ENCODE measurements around the gene CUL4A.

Gene CUL4A

DNA sequence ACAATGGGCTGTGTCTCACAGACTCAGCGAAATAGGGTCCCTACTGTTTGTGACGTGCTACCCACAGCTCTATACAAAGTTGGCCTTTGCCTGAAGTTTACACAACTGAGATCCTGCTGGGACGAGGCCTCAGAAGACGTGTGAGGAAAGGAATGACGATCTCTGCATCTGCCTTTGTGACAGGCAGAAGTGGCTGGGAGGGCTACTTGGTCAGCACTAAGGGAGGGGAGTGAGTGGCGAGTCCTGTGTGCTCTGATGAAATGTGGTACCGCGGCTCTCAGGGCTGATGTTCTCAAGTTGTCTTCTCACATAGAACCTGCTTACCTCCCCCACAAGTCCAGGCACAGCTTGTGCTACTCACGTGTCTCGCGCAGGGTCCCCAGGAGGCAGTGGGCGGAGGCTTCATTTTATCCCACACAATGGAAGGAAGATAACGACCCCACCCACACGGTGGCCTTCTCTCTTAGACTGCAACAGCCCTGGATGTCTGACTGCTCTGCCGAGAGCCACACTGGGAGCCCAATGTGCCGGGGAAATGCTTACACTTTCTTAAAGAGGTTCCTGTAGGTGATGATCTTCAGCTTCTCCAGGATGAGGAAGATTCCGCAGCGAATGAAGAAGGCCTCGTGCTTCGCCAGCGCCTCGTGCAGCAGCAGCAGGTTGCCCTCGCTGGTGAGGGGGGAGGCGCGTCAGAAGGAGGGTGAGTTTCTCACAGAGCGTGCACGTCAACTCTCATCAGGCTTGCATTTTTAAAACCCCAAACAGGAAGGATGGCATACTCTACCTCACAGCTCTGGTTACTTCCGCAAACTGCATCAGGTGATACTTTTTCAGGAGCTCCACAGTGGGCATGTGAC lies 29.8 kb upstream of the CUL4A start:
- DNase-seq, result no peak

DNA sequence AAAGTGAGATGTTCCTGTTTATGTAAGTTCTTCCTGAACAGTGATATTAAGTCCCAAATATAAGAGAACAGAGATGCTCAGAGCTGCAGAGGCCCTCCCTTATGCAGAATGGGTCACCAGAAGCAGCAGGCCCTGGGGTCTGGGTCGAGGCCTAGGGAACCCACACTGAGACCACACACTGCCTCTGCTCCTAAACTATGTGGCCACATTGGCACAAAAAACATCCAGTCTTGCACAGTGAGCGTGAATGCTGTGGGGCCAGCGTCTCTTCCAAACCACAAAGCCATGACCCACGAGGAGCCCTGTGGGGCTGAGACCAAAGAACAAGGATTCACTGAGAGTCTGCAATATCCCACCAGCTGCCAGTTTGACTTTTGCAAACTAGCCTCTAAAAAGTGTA lies 27.4 kb upstream of the CUL4A start:
- DNase-seq, result no peak

DNA sequence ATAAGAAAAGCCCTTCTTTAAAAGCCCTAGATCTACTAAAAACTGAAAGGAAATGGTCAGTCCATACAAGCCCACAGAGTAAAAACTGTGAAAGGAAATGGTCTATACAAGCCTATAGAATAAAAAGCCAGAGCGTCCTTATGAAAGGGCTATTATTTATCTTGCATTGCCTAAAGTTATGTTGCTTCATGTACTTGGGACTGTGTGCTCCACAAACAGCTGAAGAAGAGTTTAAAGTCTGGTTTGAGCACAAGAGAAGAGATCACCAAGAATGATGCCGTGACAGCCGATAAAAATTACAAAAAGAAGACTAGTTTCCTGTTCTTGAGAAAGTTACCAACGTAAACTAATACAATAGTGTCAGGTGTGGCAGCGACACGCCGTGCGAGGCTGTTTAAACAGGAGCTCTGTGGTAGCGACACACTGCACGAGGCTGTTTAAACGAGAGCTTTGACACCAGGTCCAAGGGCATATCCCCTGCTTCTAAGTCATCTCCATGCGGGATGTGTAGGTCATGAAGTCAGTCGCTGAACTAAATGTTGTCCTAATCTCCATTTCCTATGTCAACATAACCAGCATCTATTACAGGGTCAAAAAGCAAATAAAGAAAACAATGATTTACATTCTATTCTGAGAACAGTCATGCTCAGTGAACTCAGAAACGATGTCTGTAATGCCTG lies 25.8 kb upstream of the CUL4A start:
- DNase-seq, result no peak

DNA sequence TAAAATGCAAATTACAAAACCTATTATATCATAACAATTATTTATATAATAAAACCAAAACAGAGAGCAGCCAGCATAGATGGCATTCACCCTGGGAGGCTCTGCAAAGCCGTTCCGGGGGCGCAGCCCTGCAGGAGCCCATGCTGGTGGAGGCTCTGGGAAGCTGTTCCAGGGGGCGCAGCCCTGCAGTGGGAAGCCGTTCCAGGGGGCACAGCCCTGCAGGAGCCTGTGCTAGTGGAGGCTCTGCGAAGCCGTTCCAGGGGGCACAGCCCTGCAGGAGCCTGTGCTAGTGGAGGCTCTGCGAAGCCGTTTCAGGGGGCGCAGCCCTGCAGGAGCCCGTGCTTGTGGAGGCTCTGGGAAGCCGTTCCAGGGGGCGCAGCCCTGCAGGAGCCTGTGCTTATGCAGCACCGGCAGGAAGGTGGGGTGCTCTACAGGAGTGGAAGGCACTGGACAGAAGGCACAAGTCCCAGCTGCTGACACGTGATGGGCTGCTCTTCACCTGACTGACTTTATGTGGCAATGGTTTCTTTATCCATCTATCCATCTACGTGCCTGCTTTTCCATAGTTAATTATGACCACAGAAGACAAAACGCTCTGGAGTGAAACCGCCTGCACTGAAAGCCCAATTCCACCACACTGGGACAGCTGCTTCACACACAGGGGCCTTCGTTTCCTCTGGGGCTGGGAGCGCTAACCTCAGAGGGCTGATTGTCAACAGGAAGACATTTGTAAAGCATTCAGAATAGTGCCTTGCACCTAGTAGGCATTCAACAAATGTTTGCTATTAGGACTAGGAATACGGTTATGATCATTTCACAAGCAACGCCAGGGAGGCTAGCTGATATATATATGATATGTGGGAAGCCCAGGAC lies 24.6 kb upstream of the CUL4A start:
- DNase-seq, result no peak

DNA sequence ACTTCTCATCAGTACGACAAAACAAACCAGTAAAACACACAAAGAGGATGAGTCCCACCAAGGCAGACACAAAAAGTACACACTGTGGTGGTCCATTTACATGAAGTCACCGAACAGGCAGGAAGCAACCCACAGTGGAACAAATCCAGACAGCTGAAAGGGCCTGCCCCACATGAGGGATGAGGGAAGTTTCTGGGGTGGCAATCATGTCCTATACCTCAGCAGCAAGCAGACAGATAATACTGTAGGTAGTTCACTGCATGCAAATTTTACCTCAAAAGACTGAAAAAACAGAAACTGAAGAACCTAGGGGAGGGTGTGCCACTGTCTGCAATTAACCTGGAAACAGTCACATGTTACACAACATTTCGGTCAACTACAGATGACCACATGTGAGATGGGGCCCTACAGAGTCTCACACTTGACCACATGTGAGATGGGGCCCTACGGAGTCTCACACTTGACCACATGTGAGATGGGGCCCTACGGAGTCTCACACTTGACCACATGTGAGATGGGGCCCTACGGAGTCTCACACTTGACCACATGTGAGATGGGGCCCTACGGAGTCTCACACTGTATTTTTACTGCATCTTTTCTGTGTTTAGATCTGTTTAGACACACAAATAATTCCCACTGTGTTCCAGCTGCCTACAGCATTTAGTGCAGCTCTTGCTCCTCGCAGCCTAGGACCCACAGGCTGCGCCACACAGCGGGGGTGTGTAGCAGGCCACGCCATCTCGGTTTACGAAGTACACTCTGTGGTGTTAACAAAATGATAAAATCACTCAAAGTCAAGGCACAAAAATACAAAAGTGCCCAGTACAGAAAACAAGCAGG lies 23.1 kb upstream of the CUL4A start:
- no peak for DNase-seq

DNA sequence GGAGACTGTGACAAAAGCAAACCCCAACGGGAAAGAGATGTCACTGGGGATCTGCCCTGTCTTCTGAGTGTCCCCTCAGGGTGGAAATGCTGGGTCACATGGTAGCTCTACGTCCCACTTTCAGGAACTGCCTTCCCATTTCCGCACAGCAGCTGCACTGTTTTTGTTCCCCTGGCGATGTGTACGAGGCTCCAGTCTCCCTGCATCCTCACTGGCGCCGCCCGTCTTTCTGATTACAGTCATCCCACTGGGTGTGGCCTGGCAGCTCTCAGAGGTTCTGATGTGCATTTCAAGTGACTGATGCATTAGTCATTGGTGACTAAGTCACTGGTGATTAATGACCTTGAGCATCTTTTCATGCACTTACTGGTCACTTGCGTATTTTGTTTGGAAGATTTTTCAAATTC lies 22.1 kb upstream of the CUL4A start:
- DNase-seq, result peak in 49 of 56 donors; percentile 16 to 89 (median 52)

DNA sequence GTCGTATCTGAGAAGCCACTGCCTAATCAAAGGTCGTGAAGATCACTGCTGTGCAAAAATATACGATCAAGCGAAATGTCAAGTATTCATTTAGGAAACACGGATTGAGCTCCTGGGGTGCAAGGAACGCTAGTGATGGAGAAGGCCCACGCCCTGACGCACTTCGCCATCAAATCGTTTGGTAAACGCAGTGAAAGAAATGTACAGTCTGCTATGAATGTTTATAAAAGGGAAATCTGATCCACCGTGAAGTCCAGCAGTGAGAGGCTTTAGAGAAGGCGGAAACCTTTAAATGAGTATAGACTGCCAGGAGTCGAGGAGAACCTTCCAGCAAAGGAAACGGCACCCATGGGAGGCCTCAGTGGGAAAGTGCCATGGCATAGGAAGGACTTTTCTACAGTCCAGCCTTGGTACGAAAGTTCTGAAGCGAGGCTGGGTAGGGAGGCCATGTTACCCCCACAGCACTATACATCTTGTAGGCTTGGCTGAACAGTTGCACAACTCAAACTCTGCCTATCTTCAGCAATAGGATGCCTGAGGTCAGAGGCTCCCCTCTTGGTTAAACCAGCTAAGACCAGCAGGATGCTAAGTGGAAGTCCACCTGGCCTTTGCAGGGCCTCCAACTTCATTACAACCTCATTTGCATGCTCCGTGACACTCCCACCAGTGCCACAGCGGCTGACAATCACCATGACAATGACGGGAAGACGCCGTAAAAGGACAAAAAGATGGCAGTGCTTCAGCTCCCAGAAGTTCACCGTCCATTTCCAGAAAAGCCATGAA lies 21.3 kb upstream of the CUL4A start:
- no peak for DNase-seq

DNA sequence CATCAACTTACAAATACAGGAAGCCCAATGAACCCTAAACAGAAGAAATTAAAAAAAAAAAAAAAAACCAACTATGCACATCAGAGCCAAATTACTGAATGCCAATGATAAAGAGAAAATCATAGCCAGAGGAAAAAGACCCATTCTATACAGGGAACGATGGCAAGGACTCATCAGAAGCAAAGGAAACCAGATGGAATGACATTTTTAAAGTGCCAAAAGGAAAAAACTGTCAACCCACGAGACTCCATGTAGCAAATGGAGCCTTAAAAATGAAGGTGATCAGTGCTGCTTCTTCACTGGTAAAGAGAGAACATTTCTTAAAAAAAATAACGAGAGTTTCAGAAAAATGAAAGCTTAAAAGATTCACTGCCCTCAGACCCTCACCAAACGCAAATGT lies 19.2 kb upstream of the CUL4A start:
- DNase-seq, result no peak

DNA sequence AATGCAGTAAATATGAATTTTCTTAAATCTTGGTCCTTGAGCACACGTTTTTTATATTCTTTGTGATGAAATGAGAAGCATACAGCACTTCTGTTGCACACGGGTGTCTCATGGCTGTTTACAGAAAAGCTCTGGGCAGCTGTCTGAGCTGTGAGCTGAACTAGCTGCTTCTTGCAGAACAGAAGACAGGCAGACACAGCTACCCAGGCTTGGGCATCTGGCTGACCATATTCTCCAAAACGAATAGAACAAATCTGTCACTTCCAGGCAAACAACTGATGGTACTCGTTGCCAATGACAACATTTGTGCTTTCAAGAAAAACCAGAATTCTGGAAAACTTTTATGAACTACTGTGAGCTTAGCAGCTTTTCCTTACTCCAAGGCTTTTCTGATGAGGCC lies 17.1 kb upstream of the CUL4A start:
- DNase-seq, result no peak

DNA sequence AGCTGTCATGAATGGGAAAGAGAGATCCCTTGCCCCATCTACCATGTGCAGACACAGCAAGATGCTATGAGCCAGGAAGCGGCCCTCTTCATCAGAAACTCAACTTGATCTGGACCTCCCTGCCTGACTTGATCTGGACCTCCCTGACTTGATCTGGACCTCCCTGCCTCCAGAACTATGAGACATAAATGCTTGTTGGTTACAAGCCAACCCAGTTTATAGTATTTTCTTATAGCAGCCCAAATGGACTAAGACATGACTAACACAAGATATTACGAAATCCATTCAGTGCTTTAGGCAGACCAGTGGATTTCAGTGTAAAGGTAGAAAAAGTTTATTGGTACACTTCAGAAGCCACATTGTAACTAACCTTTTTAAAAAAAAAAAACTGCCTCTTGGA lies 16.5 kb upstream of the CUL4A start:
- no peak for DNase-seq

DNA sequence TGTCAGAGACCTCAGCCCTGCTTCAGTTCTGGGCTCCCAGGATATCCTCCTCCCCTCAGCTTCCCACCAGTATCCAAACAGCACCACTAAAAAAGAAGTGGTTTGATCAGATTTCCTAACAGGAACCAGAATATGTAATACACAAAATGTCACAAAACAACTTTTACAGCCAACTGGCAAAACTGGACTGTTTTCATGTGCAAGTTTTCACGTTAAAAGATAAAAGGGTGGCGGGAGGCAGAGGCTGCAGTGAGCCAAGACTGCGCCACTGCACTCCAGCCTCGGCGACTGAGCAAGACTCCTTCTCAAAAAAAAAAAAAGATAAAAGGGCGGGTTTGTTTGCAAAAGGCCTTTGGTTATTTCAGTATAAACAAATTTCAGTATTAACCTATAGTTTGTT lies 14.1 kb upstream of the CUL4A start:
- DNase-seq, result no peak

DNA sequence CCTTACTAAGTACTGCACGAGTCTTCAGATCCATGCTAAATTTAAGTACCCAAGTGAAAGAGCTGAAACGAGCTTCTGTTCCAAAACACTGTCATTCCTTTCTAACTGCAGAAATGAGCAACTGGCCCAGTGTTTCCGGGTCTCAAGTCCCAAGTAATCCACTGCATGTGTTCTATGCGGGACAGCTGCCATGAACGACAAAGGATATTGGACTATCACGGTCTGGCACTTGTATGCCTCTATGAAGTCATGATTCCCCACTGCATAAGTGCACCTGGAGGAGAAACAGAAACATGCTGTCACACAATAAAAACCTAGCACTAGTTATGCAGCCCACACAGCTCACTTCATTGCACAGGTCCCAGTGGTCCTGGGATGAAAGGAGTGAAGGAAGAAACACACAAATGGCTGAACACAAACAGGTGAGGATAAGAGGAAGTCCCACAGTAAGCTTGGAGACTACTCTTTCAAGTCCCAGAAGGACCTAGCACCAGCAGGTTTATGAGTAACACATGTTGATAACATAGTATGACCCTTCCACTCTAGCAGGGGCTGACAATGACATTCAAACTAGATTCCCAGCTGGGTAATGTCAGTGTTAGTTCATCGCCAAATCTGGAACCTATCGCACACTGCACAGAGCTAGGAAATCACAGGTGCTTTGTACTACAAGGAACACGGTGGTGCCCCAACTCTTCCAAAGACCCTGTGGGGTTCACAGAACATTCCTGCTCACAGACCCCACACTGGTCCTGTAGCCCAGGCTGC lies 12.3 kb upstream of the CUL4A start:
- no peak for DNase-seq

DNA sequence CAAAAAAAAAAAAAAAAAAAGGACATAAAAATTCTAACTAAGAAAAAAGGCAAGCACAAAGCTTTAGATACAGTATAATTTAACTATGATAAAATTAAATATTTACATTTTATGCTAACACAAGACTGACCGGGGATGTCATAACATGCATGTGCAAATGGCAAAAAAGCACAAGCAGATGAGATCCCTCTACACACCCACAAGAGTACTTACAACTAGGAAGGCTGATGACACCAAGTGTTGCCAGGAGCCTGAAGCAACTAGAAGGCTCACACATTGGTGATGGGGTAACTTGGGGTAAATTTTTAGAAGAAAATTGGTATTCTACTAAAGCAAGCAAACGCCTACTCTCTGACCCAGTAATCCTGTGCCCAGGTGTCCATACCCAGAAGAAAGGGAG lies 7.6 kb upstream of the CUL4A start:
- DNase-seq, result no peak

DNA sequence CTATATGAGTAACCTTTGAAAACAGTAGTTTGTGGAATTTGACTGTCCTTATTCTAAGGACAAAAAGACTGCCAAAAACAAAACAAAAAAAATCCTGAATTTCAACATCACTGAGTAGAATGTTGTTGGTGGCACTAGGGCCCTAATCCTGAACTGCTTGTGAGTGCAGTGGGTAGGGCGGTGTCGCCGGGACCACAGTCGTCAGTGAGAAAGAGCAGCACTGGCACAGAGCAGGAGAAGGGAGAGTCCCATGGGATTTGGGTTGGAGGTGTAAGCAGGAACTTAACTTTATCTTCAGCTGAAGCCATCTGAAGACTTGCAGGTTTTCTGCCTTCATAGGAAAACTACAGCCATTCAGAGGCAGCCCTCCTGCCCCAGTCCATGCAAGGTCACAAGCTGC lies 6.5 kb upstream of the CUL4A start:
- no peak for DNase-seq

DNA sequence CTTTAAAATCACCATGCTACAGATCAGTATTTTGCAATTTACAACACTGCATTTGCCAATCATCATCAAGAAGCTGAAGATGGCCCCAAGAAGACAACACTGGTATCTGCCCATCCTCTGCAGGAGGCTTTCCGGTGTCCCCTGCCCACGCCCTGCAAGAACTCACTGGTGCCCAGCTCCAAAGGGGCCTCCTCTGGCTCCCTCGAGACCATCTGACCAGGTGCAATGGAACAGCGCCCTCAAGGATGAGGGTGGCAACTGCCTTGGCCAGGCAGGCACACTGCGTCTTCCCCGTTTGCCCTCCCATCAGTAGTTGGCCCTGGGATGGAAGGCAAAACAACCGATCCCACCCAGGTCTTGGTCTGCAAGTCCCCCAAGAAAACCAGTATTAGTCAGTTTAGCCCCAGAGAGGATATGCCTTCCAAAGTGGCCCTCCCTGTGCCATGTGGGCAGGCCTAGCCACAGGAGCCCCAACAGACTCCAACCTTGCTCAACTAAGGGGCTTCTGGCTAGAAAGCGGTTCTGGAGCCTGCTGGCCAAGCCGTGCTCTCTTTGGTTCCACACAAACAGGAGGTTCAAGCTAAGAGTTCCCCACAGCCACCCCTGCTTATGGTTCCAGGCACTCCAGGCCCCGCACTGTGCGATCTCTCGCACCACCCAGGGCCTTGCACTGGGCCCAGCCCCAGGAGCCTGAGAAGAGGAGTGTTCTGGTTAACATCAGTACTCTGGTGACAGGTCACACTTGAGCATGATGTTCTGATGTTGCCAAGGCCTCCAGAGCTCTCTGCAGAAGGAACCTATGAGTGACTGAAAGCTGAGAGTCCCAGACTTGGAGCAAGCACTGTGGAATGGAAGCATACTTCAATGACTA lies 5.7 kb upstream of the CUL4A start:
- DNase-seq, result no peak

DNA sequence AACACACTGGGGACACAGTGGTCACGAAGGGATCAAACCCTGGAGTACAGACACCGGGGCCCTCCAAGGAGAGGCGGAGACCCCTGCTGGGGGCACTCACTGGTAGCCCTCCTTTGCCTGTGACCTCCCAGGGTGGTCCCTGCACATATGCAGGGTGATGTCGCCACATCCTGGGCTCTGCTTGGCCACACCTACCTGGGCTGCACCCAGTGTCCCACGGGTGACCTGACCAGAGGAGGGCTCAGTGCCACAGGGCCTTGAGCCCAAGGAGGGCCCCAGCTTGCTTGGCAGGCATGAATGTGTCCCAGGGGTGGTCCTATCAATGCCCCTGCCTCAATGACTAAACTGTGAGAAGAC lies 5.1 kb upstream of the CUL4A start:
- DNase-seq, result no peak

DNA sequence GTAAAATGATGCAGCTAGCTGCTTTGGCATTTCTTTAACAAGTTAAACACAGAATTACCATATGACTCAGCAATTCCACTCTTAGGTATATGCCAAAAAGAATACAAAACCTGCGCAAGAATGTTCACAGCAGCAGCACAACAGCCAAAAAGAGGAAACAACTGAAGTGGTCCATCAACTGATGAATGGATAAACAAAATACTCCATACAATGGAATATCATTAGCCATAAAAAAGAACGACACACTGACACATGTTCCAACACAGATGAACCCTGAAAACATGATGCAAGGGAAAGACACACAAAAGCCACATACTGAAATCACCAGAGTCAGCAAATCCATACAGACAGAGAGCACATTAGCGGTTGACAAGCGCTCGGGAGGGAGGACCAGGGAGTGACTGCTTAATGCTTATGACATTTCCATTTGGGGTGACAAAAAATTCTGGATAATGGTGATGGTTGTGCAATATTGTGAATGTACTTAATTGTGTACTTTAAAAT lies 3.9 kb upstream of the CUL4A start:
- DNase-seq, result no peak

DNA sequence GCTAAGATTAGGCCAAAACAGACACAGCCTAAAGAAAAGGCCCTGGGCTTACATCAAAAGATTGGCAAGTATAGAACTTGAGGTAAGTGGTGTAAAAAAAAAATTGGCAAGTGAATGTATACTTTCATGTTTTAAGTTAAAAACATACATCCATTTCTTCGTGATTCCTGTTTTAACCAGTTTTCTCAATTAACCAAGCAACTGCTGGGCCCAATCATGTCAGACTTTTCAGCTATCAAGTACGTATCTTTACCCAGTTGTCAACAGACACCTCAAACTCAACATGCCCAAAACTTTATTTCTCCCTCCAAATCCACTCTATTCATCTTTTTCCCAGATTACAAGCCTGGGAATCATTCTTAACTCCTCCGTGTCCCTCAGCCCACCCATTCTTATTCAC lies 2.0 kb upstream of the CUL4A start:
- DNase-seq, result no peak

Measured in nucleus accumbens (tissue), 56 donors.